HG02970 (cell line): ENCODE data around the gene ROBO1.

Source experiments
- ATAC-seq: cut with Tn5 transposase; IDR thresholded peaks from one replicate; pipeline ENCODE4 v1.9.1; 2021; ENCODE audit warnings: mild to moderate bottlenecking, moderate library complexity, moderate number of reproducible peaks; ENCODE audit not compliant: unreplicated experiment, low FRiP score

The ROBO1 gene

GRCh38 chr3:78832785-78833204 lies 935.0 kb downstream of the ROBO1 start:
- ATAC-seq, result no peak

DNA sequence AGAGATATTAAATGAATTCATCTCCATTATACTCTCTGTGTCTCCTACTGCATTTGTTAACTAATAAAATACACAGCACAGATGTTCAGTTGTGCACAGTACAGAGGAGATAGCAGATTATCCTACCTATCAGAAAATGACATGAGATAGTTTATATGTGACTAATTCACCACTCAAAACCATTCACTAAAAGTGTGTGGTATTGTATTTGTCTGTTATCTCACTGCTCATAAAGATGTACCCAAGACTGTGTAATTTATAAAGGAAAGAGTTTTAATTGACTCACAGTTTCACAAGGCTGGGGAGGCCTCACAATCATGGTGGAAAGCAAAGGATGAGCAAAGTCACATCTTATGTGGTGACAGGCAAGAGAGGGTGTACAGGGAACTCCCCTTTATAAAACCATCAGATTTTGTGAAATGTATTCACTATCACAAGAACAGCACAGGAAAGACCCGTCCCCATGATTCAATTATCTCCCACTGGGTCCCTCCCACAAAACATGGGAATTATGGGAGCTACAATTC lies 936.3 kb downstream of the ROBO1 start:
- ATAC-seq, result no peak

GRCh38 chr3:78830470-78830869 lies 937.3 kb downstream of the ROBO1 start:
- no peak for ATAC-seq

GRCh38 chr3:78827618-78828017 lies 940.2 kb downstream of the ROBO1 start:
- no peak for ATAC-seq

GRCh38 chr3:78825858-78826215 lies 942.0 kb downstream of the ROBO1 start:
- ATAC-seq, result no peak

DNA sequence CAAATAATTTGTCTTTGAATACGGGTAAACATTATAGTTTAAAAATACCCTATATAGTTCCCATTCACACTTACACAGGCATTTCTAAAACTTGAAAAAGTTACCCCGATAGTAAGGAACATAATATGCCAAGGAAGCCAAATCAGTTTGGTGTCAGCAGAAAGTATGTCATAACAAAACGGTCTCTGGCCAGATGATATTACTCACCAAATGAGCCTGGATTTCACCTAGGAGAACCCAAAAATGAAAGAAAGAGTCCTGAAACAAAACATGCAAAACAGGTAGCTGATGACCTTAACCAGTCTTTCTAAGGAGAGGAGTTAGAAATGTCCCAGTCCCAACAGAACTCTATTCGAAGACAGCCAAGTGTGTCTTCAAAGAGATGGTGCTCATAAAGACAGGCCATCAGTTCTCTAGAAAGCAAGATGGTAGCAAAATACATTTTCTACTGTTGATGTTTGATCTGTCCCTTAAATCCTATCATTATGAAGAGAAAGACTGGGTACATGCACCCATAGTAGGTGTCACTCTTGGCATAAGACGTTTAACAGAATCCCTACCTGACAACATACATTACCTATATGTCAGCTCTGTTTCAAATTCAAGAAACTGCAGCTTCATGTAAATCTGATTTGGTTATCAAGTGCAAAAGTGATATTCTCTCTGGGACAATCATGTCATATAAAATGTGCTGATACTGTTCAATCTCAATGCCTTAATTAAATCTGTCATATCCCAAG lies 942.5 kb downstream of the ROBO1 start:
- no peak for ATAC-seq

GRCh38 chr3:78823859-78824258 lies 943.9 kb downstream of the ROBO1 start:
- ATAC-seq, result no peak

- ATAC-seq, result no peak
Measured at GRCh38 chr3:78823434-78823833, 944.4 kb downstream of the ROBO1 start.

- ATAC-seq, result no peak
Measured at GRCh38 chr3:78822726-78823125, 945.1 kb downstream of the ROBO1 start.

DNA sequence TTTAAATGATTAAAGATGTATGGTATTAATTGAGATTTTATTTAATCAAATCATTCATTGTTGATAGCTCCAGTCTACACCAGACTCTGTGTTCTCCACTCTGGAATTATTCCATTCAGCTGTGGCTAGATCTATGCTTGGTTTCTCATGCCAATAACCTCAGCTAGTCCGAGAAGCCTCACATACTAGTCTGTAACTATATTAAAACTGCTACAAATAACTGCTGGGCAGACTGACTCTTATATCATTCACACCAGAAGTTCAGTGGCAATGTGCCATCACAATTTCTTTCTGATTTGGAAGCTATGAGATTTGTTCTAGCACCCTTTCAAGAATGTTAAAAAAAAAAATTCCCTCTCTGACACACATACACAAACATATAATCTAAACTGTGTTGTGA lies 947.3 kb downstream of the ROBO1 start:
- no peak for ATAC-seq

- no peak for ATAC-seq
Measured at GRCh38 chr3:78818161-78818985, 949.4 kb downstream of the ROBO1 start.

- ATAC-seq, result no peak
Measured at GRCh38 chr3:78814893-78815562, 952.8 kb downstream of the ROBO1 start.

- no peak for ATAC-seq
Measured at GRCh38 chr3:78812166-78812565, 955.6 kb downstream of the ROBO1 start.

GRCh38 chr3:78809966-78810365 lies 957.8 kb downstream of the ROBO1 start:
- no peak for ATAC-seq

DNA sequence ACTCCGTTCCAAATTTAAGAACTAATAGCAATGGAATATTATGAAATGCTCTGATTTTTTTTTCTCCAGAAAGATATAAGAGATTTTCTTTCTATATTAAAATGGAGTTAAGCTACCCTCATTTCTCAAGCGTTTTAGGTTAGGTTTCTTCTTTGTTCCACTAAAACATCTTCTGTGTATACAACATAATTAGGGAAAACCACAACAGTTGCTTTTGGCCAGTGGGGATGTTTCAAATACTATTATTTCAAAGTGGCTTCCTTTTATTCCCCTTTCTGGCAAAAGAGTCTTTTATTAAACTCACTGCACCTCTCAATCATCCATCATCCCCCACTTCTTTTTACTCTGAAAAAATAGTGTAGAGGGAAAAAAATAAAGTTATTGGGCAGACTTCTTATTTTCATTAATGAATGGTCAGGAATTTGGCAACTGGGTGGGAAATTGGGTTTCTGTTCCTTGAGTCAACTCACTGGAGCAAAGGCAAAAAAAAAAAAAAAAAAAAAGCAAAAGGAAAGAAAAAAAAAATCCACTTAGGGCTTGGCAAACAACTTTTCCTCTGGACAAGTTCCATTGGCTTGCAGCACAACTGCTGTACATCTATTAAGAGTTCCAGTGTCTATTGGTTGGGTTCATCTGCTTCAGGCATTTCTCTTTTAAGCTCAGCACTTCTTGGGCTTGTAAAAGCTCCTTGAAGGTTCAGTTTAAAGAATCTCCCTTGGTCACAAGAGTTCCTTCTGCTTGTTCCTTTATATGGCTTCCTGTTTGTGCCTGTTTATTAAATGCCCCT lies 963.4 kb downstream of the ROBO1 start:
- ATAC-seq, result no peak

DNA sequence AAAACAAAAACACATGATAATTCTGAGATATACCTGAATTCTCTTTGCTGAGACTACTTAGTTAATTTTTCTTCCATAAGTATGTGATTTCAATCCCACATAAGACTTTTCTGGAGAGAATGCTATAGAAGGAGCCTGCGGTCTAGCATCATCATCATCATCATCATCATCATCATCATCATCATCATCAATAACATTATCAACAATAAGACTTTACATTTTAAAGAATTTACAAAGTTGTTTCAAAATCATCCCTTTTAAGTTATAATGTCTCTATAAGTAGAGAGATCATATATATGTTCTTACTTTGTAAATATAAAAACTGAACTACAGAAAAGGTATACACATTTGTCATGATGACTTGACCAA lies 965.3 kb downstream of the ROBO1 start:
- no peak for ATAC-seq

DNA sequence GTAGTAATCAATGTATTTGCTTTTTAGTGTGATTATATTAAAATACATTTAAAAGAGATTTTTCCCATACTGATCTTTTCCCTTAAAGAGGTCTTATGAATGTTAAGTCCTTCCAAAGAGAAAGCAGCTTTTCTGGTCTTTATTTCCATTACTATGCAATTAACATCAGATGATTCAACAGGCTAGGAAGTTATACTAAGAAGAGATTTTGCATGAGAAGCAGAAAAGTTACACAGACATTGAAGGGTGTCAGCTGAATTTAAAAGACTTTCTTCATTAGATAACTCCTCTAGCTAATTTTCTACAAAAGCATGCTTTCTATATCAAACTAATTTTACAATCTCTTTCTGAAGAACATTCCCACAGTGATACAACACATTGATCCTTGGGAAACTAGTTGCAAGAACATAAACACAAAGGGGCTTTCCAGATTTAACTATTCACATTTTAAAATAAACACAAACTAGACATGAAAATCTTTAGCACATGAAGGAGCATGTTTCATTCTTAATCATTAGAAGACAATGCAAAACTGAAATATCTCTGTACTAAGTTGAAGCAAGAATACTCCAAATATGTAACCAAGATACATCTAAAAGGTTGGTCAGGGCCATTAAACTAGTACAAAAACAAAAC lies 965.8 kb downstream of the ROBO1 start:
- no peak for ATAC-seq

DNA sequence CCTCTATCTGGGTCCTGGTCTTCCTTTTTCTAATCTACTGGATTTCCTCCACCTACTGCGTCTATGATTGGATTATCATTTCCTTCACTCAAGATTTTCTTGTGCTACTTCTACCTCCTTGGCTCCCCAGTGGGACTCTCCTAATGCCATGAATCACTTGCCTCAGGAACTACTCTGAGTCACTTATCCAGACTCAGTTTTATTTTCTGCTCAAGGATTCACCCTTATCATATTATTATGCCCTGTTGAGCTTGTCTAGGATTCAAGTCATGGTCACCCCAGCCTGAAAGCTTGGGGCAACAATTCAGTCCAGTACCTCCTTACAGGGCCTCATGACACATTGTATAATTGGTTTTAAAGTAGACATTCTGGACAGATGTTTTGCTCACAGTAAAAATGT lies 968.1 kb downstream of the ROBO1 start:
- no peak for ATAC-seq

- ATAC-seq, result no peak
Measured at GRCh38 chr3:78798266-78798832, 969.4 kb downstream of the ROBO1 start.

DNA sequence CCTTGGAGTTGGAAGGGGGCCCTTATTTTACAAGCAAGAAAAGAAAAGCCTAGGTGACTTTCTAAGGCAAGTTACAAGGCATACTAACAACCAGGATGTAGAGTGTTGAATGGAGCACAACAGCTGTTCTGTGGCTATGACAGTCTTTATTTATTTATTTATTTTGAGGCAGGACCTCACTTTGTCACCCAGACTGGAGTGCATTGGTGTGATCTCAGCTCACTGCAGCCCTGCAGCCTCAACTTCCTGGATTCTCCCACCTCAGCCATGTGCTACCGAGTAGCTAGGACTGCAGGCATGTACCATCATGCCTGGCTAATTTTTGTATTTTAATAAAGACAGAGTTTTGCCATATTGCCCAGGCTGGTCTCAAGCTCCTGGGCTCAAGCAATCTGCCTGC lies 973.4 kb downstream of the ROBO1 start:
- no peak for ATAC-seq
